Measurements from ENCODE around the gene AURKA. TPM values are rescaled to one million over a fixed set of nuclear protein-coding genes. Genes with fewer than 3 reads are reported as not detected.

AURKA gene
- total and polyA plus RNA-seq, 4 donors: 0.88 to 41.6 (median 2.7) TPM

DNA sequence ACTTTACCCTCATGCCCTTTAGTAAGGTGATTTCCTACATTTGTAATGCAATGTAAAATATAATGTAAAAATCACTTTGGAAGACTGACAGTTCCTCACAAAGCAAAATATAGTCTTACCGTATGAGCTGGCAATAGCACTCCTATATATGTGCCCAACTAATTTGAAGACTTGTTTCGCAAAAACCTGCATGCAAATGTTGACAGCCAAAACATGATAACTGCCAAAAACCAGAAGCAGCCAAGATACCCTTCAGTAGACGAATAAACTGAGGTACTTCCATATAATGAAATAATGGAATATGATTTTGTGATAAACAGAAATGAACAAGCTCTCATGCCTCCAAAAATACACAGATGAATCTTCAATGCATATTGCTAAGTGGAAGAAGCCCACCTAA lies 13.6 kb downstream of the AURKA start (continued):
- TF ChIP-seq, protein P1, sequence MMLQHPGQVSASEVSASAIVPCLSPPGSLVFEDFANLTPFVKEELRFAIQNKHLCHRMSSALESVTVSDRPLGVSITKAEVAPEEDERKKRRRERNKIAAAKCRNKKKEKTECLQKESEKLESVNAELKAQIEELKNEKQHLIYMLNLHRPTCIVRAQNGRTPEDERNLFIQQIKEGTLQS (IDR thresholded peaks at IDR 0.05): no peak
- TF ChIP-seq RXRA (IDR thresholded peaks at IDR 0.05): no peak
- no peak for TF ChIP-seq YY1 (IDR thresholded peaks at IDR 0.05)
- no peak for TF ChIP-seq HNF4A (conservative IDR thresholded peaks at IDR 0.05)

DNA sequence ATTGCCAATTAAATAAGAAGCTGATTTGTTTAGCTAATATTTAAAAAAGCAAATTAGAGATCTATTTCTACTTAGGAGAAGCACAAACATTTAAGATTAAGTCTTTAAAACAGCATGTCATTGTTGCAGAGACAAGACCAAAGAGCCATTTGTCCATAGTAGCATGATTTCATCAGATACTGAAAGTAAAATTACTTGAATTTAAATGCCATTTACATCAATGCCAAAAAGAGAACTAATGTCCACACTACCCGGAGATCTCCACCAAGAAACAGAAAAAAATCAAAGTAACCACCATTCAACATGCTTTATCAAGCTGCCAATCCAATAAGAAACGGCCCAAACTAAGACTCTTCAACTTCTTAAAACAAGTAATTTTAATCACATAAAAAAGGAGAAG lies 15.7 kb downstream of the AURKA start:
- H3K9ac ChIP-seq (ENCODE audit: low read depth in 1 of 2, low read length in 2 of 2): no peak overlapping the region
- DNase-seq (ENCODE audit: low spot score): no peak
- H3K27me3 ChIP-seq (ENCODE audit: control insufficient read depth in 4 of 4, insufficient read depth in 4 of 4, low read length in 3 of 4): no peaks in the 10 kb centered on the region
- H3K27ac ChIP-seq (ENCODE audit: low read depth in 1 of 2, low read length in 2 of 2): no peak overlapping the region
- TF ChIP-seq RXRA (IDR thresholded peaks at IDR 0.05): no peak
- TF ChIP-seq GABPA (IDR thresholded peaks at IDR 0.05 in 1 of 2, conservative IDR thresholded peaks at IDR 0.05 in 1 of 2): no peak
- no peak for TF ChIP-seq YY1 (IDR thresholded peaks at IDR 0.05)
- TF ChIP-seq, protein P2, sequence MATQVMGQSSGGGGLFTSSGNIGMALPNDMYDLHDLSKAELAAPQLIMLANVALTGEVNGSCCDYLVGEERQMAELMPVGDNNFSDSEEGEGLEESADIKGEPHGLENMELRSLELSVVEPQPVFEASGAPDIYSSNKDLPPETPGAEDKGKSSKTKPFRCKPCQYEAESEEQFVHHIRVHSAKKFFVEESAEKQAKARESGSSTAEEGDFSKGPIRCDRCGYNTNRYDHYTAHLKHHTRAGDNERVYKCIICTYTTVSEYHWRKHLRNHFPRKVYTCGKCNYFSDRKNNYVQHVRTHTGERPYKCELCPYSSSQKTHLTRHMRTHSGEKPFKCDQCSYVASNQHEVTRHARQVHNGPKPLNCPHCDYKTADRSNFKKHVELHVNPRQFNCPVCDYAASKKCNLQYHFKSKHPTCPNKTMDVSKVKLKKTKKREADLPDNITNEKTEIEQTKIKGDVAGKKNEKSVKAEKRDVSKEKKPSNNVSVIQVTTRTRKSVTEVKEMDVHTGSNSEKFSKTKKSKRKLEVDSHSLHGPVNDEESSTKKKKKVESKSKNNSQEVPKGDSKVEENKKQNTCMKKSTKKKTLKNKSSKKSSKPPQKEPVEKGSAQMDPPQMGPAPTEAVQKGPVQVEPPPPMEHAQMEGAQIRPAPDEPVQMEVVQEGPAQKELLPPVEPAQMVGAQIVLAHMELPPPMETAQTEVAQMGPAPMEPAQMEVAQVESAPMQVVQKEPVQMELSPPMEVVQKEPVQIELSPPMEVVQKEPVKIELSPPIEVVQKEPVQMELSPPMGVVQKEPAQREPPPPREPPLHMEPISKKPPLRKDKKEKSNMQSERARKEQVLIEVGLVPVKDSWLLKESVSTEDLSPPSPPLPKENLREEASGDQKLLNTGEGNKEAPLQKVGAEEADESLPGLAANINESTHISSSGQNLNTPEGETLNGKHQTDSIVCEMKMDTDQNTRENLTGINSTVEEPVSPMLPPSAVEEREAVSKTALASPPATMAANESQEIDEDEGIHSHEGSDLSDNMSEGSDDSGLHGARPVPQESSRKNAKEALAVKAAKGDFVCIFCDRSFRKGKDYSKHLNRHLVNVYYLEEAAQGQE (IDR thresholded peaks at IDR 0.05): no peak
- TF ChIP-seq HNF4G (IDR thresholded peaks at IDR 0.05): no peak
- no peak for TF ChIP-seq JUND (IDR thresholded peaks at IDR 0.05)
- TF ChIP-seq HNF4A (conservative IDR thresholded peaks at IDR 0.05): no peak
- TF ChIP-seq, protein P3, sequence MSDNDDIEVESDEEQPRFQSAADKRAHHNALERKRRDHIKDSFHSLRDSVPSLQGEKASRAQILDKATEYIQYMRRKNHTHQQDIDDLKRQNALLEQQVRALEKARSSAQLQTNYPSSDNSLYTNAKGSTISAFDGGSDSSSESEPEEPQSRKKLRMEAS (IDR thresholded peaks at IDR 0.05): no peak
- TF ChIP-seq FOXA1 (IDR thresholded peaks at IDR 0.05): no peak
- H3K36me3 ChIP-seq (ENCODE audit: control insufficient read depth in 4 of 4, insufficient read depth in 3 of 4, low read depth in 1 of 4, low read length in 3 of 4): no peaks in the 10 kb centered on the region
- no peaks in the 10 kb centered on the region for H3K9me3 ChIP-seq (ENCODE audit: control insufficient read depth in 4 of 4, low read length in 3 of 4)
- no peak overlapping the region for H3K4me3 ChIP-seq (ENCODE audit: low read depth in 1 of 3, low read length in 3 of 3)
- 91% methylated on average over 2 of the region's 2 CpGs for WGBS
- no peaks in the 10 kb centered on the region for H3K4me1 ChIP-seq (ENCODE audit: control insufficient read depth in 4 of 4, insufficient read depth in 4 of 4, low read length in 3 of 4)

DNA sequence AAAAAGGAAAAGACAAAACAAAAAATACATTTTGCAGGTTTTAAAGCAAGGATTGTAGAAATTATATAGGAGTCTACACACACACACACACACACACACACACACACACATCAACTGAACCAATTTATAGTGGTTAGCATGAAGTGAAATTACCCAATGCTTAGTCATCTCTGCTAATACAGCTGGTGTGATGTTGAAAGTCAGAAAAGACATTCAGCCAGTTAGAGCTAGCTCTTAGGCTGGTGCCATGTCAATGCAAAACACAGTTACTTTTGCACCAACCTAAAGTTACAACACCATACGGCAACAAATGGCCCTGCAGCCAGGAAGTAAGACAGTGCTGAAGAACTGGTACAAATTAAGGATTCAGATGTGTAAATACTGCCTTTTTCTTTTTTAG lies 18.1 kb downstream of the AURKA start:
- no peaks in the 10 kb centered on the region for H3K27me3 ChIP-seq (ENCODE audit: control insufficient read depth in 4 of 4, insufficient read depth in 4 of 4, low read length in 3 of 4)
- no peaks in the 10 kb centered on the region for H3K9me3 ChIP-seq (ENCODE audit: control insufficient read depth in 4 of 4, low read length in 3 of 4)
- H3K4me1 ChIP-seq (ENCODE audit: control insufficient read depth in 4 of 4, insufficient read depth in 4 of 4, low read length in 3 of 4): no peaks in the 10 kb centered on the region
- H3K9ac ChIP-seq (ENCODE audit: low read depth in 1 of 2, low read length in 2 of 2): no peak overlapping the region
- no peak overlapping the region for H3K27ac ChIP-seq (ENCODE audit: low read depth in 1 of 2, low read length in 2 of 2)
- TF ChIP-seq SP1 (IDR thresholded peaks at IDR 0.05) (no peak), TAF1 (conservative IDR thresholded peaks at IDR 0.05) (no peak), ZBTB33 (IDR thresholded peaks at IDR 0.05) (no peak), JUND (IDR thresholded peaks at IDR 0.05) (no peak), RAD21 (IDR thresholded peaks at IDR 0.05) (no peak), HNF4A (conservative IDR thresholded peaks at IDR 0.05) (no peak), RXRA (IDR thresholded peaks at IDR 0.05) (no peak), FOXA2 (IDR thresholded peaks at IDR 0.05) (no peak)
- TF ChIP-seq, protein P1 (IDR thresholded peaks at IDR 0.05): no peak
- 75% methylated on average over 1 of the region's 1 CpG for WGBS
- H3K4me3 ChIP-seq (ENCODE audit: low read depth in 1 of 3, low read length in 3 of 3): no peak overlapping the region
- DNase-seq (ENCODE audit: low spot score): no peak
- H3K36me3 ChIP-seq (ENCODE audit: control insufficient read depth in 4 of 4, insufficient read depth in 3 of 4, low read depth in 1 of 4, low read length in 3 of 4): peaks cover 0 to 4% (median 2%) of the 10 kb centered on the region in 4 donors

Data from liver (tissue), 9 donors.